ENCODE data around the gene TFDP1.
"Not testable (repeated sequence)": the region's sequence is repeated elsewhere in the genome, so short reads cannot be mapped to it uniquely, and the experiment has no call there.

Gene TFDP1

DNA sequence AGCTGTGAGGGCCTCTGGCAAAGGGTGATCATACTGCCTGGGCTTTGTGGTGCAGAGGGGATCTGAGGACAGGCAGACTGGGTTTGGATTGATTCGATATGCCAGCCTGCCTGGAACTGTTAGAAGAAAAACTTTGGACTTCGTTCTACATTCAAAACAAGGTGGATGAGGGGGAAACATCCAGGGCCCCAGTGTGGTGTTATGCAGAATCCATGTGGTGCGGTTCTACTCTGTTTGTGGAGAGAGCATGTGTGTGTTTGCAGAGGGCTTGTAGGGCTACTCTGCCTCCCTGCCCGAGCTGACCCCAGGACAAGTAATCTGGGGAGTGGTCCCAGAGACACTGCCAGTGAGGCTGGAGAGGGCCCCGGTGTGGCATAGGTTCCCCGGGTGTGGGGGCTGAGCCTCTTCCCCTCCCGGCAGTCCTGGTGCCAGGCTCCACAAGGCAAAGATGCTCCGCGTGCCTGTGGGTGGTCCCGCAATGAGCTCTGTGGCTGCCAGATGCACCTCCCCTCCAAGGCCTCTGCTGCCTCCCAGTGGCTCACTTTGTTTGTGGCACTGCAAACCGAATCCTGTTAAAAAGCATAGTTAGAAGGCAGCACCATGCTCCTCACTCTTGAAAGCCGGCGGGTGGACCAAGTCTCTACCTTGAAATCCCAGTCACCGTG lies 22.3 kb upstream of the TFDP1 start:
- DNase-seq (ENCODE audit: low read depth) = peak; percentile 79
- TF ChIP-seq MYC (IDR thresholded peaks at IDR 0.05; ENCODE audit: low read depth, low read length) (peak; percentile 68), POLR2A (IDR thresholded peaks at IDR 0.05; ENCODE audit: extremely low read depth, insufficient read length) (no peak)
- TF ChIP-seq, protein P1, sequence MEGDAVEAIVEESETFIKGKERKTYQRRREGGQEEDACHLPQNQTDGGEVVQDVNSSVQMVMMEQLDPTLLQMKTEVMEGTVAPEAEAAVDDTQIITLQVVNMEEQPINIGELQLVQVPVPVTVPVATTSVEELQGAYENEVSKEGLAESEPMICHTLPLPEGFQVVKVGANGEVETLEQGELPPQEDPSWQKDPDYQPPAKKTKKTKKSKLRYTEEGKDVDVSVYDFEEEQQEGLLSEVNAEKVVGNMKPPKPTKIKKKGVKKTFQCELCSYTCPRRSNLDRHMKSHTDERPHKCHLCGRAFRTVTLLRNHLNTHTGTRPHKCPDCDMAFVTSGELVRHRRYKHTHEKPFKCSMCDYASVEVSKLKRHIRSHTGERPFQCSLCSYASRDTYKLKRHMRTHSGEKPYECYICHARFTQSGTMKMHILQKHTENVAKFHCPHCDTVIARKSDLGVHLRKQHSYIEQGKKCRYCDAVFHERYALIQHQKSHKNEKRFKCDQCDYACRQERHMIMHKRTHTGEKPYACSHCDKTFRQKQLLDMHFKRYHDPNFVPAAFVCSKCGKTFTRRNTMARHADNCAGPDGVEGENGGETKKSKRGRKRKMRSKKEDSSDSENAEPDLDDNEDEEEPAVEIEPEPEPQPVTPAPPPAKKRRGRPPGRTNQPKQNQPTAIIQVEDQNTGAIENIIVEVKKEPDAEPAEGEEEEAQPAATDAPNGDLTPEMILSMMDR (IDR thresholded peaks at IDR 0.05; ENCODE audit: low read depth, low read length) = peak; percentile 90
- TF ChIP-seq, protein P2, sequence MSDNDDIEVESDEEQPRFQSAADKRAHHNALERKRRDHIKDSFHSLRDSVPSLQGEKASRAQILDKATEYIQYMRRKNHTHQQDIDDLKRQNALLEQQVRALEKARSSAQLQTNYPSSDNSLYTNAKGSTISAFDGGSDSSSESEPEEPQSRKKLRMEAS (IDR thresholded peaks at IDR 0.05; ENCODE audit: low read depth, low read length) = 0 out of 2 replicates have a peak, but pooled peaks have one; percentile 30
- no peak overlapping the region for H3K4me3 ChIP-seq (ENCODE audit: low read depth, low read length)

DNA sequence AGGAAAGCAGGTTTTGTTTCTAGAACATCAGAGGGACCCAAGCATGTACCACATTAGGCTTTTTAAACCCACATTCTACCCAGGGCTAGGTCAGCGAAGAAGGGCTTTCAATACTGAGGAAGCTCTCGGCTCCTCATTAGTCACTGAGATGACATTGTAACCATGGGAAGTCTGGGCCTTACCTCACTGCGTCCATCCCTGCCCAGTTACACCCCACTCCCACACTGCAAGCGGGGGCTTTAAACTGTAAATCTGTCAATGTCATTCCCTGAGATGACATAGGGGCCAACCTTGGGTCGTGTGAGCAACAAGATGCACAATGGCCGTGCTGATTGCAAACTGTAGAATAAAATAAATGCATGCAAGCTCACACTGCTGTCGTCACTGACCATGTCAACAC lies 21.7 kb upstream of the TFDP1 start:
- TF ChIP-seq POLR2A (IDR thresholded peaks at IDR 0.05; ENCODE audit: extremely low read depth, insufficient read length) = no peak
- TF ChIP-seq, protein P2 (IDR thresholded peaks at IDR 0.05; ENCODE audit: low read depth, low read length) = no peak
- no peak for TF ChIP-seq MYC (IDR thresholded peaks at IDR 0.05; ENCODE audit: low read depth, low read length)
- TF ChIP-seq, protein P1 (IDR thresholded peaks at IDR 0.05; ENCODE audit: low read depth, low read length) = no peak
- DNase-seq (ENCODE audit: low read depth) = no peak
- no peak overlapping the region for H3K4me3 ChIP-seq (ENCODE audit: low read depth, low read length)

DNA sequence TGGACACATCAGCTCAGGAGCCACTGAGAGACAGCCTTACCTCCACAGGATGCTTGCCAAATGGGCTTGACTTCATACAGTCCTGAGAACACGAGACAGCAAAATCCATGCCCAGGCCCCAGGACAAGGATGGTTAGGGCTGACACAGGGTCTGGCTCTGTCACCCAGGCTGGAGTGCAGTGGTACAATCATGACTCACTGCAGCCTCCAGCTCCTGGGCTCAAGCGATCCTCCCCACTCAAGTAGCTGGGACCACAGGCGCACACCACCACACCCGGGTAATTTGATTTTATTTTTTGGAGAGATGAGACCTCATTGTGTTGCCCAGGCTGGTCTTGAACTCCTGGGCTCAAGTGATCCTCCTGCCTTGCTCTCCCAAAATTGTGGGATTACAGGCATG lies 21.0 kb upstream of the TFDP1 start:
- not testable (repeated sequence) for DNase-seq (ENCODE audit: low read depth); H3K4me3 ChIP-seq (ENCODE audit: low read depth, low read length)

DNA sequence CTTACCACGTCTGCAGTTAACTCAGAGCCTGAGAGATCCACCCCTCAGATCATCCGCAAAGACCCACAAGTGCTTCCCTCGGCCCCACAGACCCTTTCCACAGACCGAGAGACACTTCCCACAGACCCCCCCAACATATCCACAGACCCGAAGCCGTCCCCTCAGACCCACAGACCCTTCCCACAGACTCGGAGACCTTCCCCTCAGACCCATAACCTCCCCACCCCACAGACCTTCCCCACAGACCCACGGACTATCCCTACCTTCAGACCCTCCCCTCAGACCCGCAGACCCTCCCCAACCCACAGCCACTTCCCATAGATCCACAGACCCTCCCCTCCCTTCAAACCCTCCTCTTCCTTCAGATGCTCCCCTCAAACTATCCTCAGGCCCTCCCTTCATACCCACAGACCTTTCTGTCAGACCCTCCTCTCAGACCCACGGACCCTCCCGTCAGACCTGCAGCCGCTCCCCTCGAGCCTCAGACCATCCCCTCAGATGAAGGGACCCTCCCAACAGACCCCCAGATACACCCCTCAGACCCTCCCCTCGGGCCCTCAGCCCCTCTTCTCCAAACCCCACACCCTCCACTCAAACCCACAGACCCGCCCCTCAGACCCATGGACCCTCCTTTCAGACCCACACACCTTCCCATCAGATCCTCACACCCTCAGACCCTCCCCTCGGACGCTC lies 20.1 kb upstream of the TFDP1 start:
- no peak overlapping the region for H3K4me3 ChIP-seq (ENCODE audit: low read depth, low read length)
- DNase-seq (ENCODE audit: low read depth) = no peak
- TF ChIP-seq MYC (IDR thresholded peaks at IDR 0.05; ENCODE audit: low read depth, low read length) = no peak
- TF ChIP-seq, protein P2 (IDR thresholded peaks at IDR 0.05; ENCODE audit: low read depth, low read length) = no peak
- no peak for TF ChIP-seq POLR2A (IDR thresholded peaks at IDR 0.05; ENCODE audit: extremely low read depth, insufficient read length)
- TF ChIP-seq, protein P1 (IDR thresholded peaks at IDR 0.05; ENCODE audit: low read depth, low read length) = no peak

DNA sequence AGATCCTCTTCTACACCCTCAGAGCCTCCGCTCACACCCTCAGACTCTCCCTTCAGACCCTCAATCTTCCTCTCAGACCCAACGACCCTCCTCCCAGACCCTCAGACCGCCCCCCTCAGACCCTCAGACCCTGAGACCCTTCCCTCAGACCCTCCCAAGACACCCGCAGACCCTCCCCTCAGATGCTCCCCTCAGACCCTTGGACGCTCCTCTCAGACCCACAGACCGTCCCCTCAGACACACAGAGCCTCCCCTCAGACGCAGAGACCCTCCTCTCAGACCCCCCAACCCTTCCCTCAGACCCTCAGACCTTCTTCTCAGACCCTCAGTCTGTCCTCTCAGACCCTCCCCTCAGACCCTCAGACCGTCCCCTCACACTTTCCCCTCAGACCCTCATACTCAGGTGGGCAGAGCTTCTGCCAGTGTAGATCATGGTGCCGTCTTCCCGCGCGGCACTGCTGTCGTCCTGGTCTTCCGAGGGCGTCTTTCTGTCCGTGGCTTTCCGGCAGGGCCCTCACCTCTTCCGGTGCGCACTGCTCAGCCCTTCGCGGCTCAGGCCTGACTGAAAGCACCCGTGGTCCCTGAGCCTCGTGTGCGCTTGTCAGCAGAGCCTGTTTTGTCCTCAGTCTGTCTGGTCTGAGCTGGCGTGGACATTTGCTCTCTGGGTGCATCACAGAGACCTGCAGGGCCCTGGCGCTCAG lies 18.9 kb upstream of the TFDP1 start:
- TF ChIP-seq, protein P1 (IDR thresholded peaks at IDR 0.05; ENCODE audit: low read depth, low read length) = no peak
- TF ChIP-seq, protein P2 (IDR thresholded peaks at IDR 0.05; ENCODE audit: low read depth, low read length) = no peak
- TF ChIP-seq POLR2A (IDR thresholded peaks at IDR 0.05; ENCODE audit: extremely low read depth, insufficient read length) = no peak
- no peak for TF ChIP-seq MYC (IDR thresholded peaks at IDR 0.05; ENCODE audit: low read depth, low read length)
- no peak for DNase-seq (ENCODE audit: low read depth)
- H3K4me3 ChIP-seq (ENCODE audit: low read depth, low read length) = no peak overlapping the region

DNA sequence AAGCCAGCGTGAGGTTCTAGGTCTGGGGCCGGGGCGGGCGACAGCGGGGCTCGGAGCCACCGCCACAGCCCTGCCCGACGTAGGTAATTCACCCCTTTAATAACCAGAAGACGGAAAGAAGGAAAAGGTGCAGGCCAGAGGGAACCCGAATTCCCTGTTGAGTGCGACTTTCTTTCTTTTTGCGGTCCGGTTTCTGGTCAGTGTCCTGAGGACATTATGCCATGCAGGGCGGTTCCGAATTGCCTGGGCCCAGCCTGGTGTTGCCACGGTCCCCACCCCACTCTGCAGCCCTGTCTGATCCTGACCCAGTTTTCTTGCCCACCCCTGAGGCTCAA lies 18.4 kb upstream of the TFDP1 start:
- TF ChIP-seq, protein P2 (IDR thresholded peaks at IDR 0.05; ENCODE audit: low read depth, low read length) = no peak
- TF ChIP-seq, protein P1 (IDR thresholded peaks at IDR 0.05; ENCODE audit: low read depth, low read length) = no peak
- TF ChIP-seq POLR2A (IDR thresholded peaks at IDR 0.05; ENCODE audit: extremely low read depth, insufficient read length) = no peak
- no peak for TF ChIP-seq MYC (IDR thresholded peaks at IDR 0.05; ENCODE audit: low read depth, low read length)
- no peak for DNase-seq (ENCODE audit: low read depth)
- no peak overlapping the region for H3K4me3 ChIP-seq (ENCODE audit: low read depth, low read length)

All from NB4 (cell line).